GM12878 (cell line): ENCODE results near the gene CHKA. TPM values are rescaled to one million over a fixed set of nuclear protein-coding genes. Genes with fewer than 3 reads are reported as not detected.

ENCODE experiments used
- EED ChIP-seq: sonication (generic); IDR thresholded peaks from 2 replicates; pipeline ENCODE4 v1.6.1; 2016; ENCODE audit warnings: antibody characterized with exemption, low read depth
- EZH2 ChIP-seq: IDR thresholded peaks from 2 replicates; pipeline ENCODE4 v1.6.1; 2012; ENCODE audit warnings: low read depth, mild to moderate bottlenecking, control low read depth, inconsistent platforms, low read length, borderline replicate concordance; ENCODE audit not compliant: control insufficient read depth
- IRF3 ChIP-seq: fragments of 450-650 bp; IDR thresholded peaks from 2 replicates; pipeline ENCODE4 v1.6.1; 2014; ENCODE audit warnings: mild to moderate bottlenecking
- KLF5 ChIP-seq: fragments of 450-650 bp; IDR thresholded peaks from 2 replicates; pipeline ENCODE4 v1.6.1; 2014; ENCODE audit warnings: mild to moderate bottlenecking; ENCODE audit not compliant: partially characterized antibody
- MEF2A ChIP-seq: IDR thresholded peaks from 2 replicates; pipeline ENCODE4 v1.6.1; 2011; ENCODE audit warnings: low read depth, mild to moderate bottlenecking, low read length, moderate library complexity; ENCODE audit not compliant: insufficient read depth
- MTA3 ChIP-seq: IDR thresholded peaks from 2 replicates; pipeline ENCODE4 v1.6.1; 2012; ENCODE audit warnings: low read length, inconsistent platforms, borderline replicate concordance
- MYB ChIP-seq: fragments of 150-350 bp; IDR thresholded peaks from 2 replicates; pipeline ENCODE4 v1.6.1; 2014; ENCODE audit warnings: mild to moderate bottlenecking, low read depth, low read length, borderline replicate concordance
- NFYA ChIP-seq: IDR thresholded peaks from 2 replicates; pipeline ENCODE4 v1.6.1; 2011; ENCODE audit warnings: low read depth, mild to moderate bottlenecking, low read length, improper control_type of control experiment, borderline replicate concordance
- NR2C1 ChIP-seq: fragments of 450-650 bp; IDR thresholded peaks from 2 replicates; pipeline ENCODE4 v1.6.1; 2017; ENCODE audit warnings: antibody characterized with exemption, mild to moderate bottlenecking, moderate library complexity
- NR2C2 ChIP-seq: IDR thresholded peaks from 2 replicates; pipeline ENCODE4 v1.6.1; 2011; ENCODE audit warnings: borderline replicate concordance, low read depth; ENCODE audit not compliant: control insufficient read depth, insufficient read length
- RAD51 ChIP-seq: fragments of 450-650 bp; IDR thresholded peaks from 2 replicates; pipeline ENCODE4 v1.6.1; 2016; ENCODE audit warnings: moderate library complexity, mild to moderate bottlenecking, inconsistent platforms
- RFX5 ChIP-seq: IDR thresholded peaks from 2 replicates; pipeline ENCODE4 v1.6.1; 2011; ENCODE audit warnings: low read depth, low read length, improper control_type of control experiment
- SP1 ChIP-seq: IDR thresholded peaks from one replicate; pipeline ENCODE4 v1.6.1; 2011; ENCODE audit warnings: low read depth, low read length
- SREBF1 ChIP-seq: IDR thresholded peaks from 2 replicates; pipeline ENCODE4 v1.6.1; 2012; ENCODE audit warnings: mild to moderate bottlenecking, low read length
- SRF ChIP-seq, 2 experiments: IDR thresholded peaks; 2 replicates each; pipeline ENCODE4 v1.6.1; 2011; ENCODE audit warnings: low read depth in 2 of 2, low read length in 2 of 2, mild to moderate bottlenecking in 1 of 2, moderate library complexity in 1 of 2
- TBL1XR1 ChIP-seq: IDR thresholded peaks from 2 replicates; pipeline ENCODE4 v1.6.1; 2012; ENCODE audit warnings: low read depth, low read length, improper control_type of control experiment
- ZBTB11 ChIP-seq: fragments of 450-650 bp; formaldehyde crosslinking; IDR thresholded peaks from 2 replicates; pipeline ENCODE4 v1.5.0; 2022; ENCODE audit warnings: mild to moderate bottlenecking, missing genetic modification characterization
- ZBTB40 ChIP-seq: fragments of 450-650 bp; IDR thresholded peaks from 2 replicates; pipeline ENCODE4 v1.6.1; 2016; ENCODE audit warnings: mild to moderate bottlenecking, moderate library complexity, borderline replicate concordance
- ZNF384 ChIP-seq: IDR thresholded peaks from 2 replicates; pipeline ENCODE4 v1.6.1; 2012; ENCODE audit warnings: low read depth, mild to moderate bottlenecking, low read length, improper control_type of control experiment, borderline replicate concordance
- ZSCAN29 ChIP-seq: fragments of 450-650 bp; IDR thresholded peaks from 2 replicates; pipeline ENCODE4 v1.6.1; 2017; ENCODE audit warnings: mild to moderate bottlenecking, moderate library complexity
- polyA plus RNA-seq, 11 experiments: library from polyadenylated mRNA; depleted of rRNA in 4 of 11; unstranded in 6 of 11; stranded (reverse) in 5 of 11; fragments of >200 nt; fragmentation: Nextera tagmentation in 4 of 11; fragmentation: Illumina TruSeq in 1 of 11; extraction: Ambion mirVana in 4 of 11; extraction: Trizol in 1 of 11; gene quantifications; 1 replicate in 1 of 11; 2 replicates in 10 of 11; pipeline versions ENCODE4 v1.2.1 to v1.2.3, GENCODE V29; 2011 to 2016; ENCODE audit warnings: inconsistent platforms in 2 of 11, missing spikeins in 2 of 11, low read depth in 1 of 11
- total RNA-seq, 4 experiments: library from RNA; depleted of rRNA in 3 of 4; stranded (reverse); fragments of >200 nt in 3 of 4; fragmentation: Illumina TruSeq in 1 of 4; extraction: Trizol in 1 of 4; gene quantifications; 2 replicates each; pipeline versions ENCODE4 v1.2.1 to v1.2.3, GENCODE V29; 2013 to 2021

CHKA gene
- total and polyA plus RNA-seq, 10 of the 15 experiments (the other 5 are each of a cell fraction or from before 2014, with no cell fraction given), result 5.2 to 29.2 (median 21.2) TPM

- no peak for TF ChIP-seq MTA3
- TF ChIP-seq SP1, result peak; percentile 84
- TF ChIP-seq NR2C1, result no peak
- TF ChIP-seq SREBF1, result no peak
- TF ChIP-seq ZBTB40, result no peak
- TF ChIP-seq KLF5, result no peak
- no peak for TF ChIP-seq NR2C2
- no peak for TF ChIP-seq TBL1XR1
- TF ChIP-seq EZH2, result no peak
- TF ChIP-seq NFYA, result no peak
- TF ChIP-seq RAD51, result peak; percentile 50
- no peak for TF ChIP-seq MYB
- peak; percentile 82; the same call in 1 of the 2 replicates for TF ChIP-seq RFX5
- no peak for TF ChIP-seq SRF (IDR thresholded peaks at IDR 0.05; ENCODE audit: low read depth in 2 of 2, low read length in 2 of 2)
- no peak for TF ChIP-seq ZSCAN29
- TF ChIP-seq IRF3, result peak; percentile 60
- no peak for TF ChIP-seq MEF2A
- TF ChIP-seq EED, result no peak; the same call in 1 of the 2 replicates
- TF ChIP-seq ZNF384, result no peak
- no peak for TF ChIP-seq ZBTB11
Measured at GRCh38 chr11:68121067-68121899, at the start of gene CHKA (continued).
